Naive B cell (primary cell): ENCODE results near the gene CCR6. TPM values are rescaled to one million over a fixed set of nuclear protein-coding genes. Genes with fewer than 3 reads are reported as not detected.
A peak's percentile ranks its signal among the peaks of the same experiment; 100 is the strongest.

Source experiments
- ATAC-seq, 2 donors: fragments of 150-1000 bp; cut with Tn5 transposase; 2 replicates each; pipeline ENCODE4 v1.10.0; 2021; ENCODE audit warnings: low read depth in 2 of 2, mild to moderate bottlenecking in 2 of 2, moderate library complexity in 2 of 2
- DNase-seq: peaks from one replicate; pipeline ENCODE4 v3.0.0; 2022
- H3K27ac Mint-ChIP-seq, 6 donors: one replicate each; pipeline ENCODE4 v1.8.0; 2020 to 2022; ENCODE audit warnings: mild to moderate bottlenecking in 6 of 6, mixed read lengths in 6 of 6, moderate library complexity in 5 of 6, inconsistent platforms in 2 of 6
- H3K27me3 Mint-ChIP-seq, 3 donors: one replicate each; pipeline ENCODE4 v1.8.0; 2021 to 2022; ENCODE audit warnings: mixed read lengths in 3 of 3, mild to moderate bottlenecking in 1 of 3
- H3K36me3 Mint-ChIP-seq, 2 donors: one replicate each; pipeline ENCODE4 v1.8.0; 2020 to 2022; ENCODE audit warnings: mixed read lengths in 2 of 2, inconsistent platforms in 1 of 2, mild to moderate bottlenecking in 1 of 2
- H3K4me1 Mint-ChIP-seq, 3 donors: one replicate each; pipeline ENCODE4 v1.8.0; 2020 to 2022; ENCODE audit warnings: mixed read lengths in 3 of 3, inconsistent platforms in 1 of 3, mild to moderate bottlenecking in 1 of 3, moderate library complexity in 1 of 3
- H3K4me3 Mint-ChIP-seq, 8 donors: one replicate each; pipeline ENCODE4 v1.8.0; 2020 to 2022; ENCODE audit warnings: mild to moderate bottlenecking in 8 of 8, mixed read lengths in 8 of 8, moderate library complexity in 8 of 8, inconsistent platforms in 2 of 8
- H3K9me3 Mint-ChIP-seq, 7 donors: one replicate each; pipeline ENCODE4 v1.8.0; 2020 to 2022; ENCODE audit warnings: mixed read lengths in 7 of 7, mild to moderate bottlenecking in 5 of 7, inconsistent platforms in 2 of 7, moderate library complexity in 1 of 7
- polyA plus RNA-seq, 6 donors: library from polyadenylated mRNA; unstranded; fragments of 300-500 nt; fragmentation: Illumina TruSeq; gene quantifications; one replicate each; pipeline ENCODE4 v1.2.3, GENCODE V29; 2021; ENCODE audit warnings: low read depth in 6 of 6

The CCR6 gene
- polyA plus RNA-seq, 6 donors from 2014 or later: 97.4 to 205 (median 126) TPM

- peaks cover 0 to 4% (median 0%) of the 10 kb centered on the region in 7 donors for H3K9me3 Mint-ChIP-seq
- peaks cover 5 to 17% of the 10 kb centered on the region in 2 donors for H3K36me3 Mint-ChIP-seq
- no peaks in the 10 kb centered on the region for H3K27me3 Mint-ChIP-seq
- H3K4me1 Mint-ChIP-seq: peaks cover 82 to 96% (median 89%) of the 10 kb centered on the region in 3 donors
- H3K4me3 Mint-ChIP-seq: peak overlapping the region in 7 of 8 donors; percentile 23 to 96 (median 53)
- ATAC-seq (no peak), DNase-seq (no peak)
- H3K27ac Mint-ChIP-seq: peak overlapping the region; percentile 53 to 100 (median 100)
Observed at GRCh38 chr6:167116109-167116837, 6.6 kb upstream of the CCR6 start.

- H3K36me3 Mint-ChIP-seq: peaks cover 5 to 17% of the 10 kb centered on the region in 2 donors
- DNase-seq (no peak), ATAC-seq (no peak)
- H3K9me3 Mint-ChIP-seq: peaks cover 0 to 4% (median 0%) of the 10 kb centered on the region in 7 donors
- no peaks in the 10 kb centered on the region for H3K27me3 Mint-ChIP-seq
- peak overlapping the region in 4 of 8 donors; percentile 44 to 96 (median 70) for H3K4me3 Mint-ChIP-seq
- peaks cover 83 to 96% (median 89%) of the 10 kb centered on the region in 3 donors for H3K4me1 Mint-ChIP-seq
- peak overlapping the region in 4 of 6 donors; percentile 95 to 100 (median 100) for H3K27ac Mint-ChIP-seq
Observed at GRCh38 chr6:167116838-167117228, 6.1 kb upstream of the CCR6 start.

GRCh38 chr6:167118006-167118405 lies 4.9 kb upstream of the CCR6 start:
- H3K4me1 Mint-ChIP-seq: peaks cover 81 to 95% (median 88%) of the 10 kb centered on the region in 3 donors
- H3K9me3 Mint-ChIP-seq: peaks cover 0 to 4% (median 0%) of the 10 kb centered on the region in 7 donors
- H3K36me3 Mint-ChIP-seq: peaks cover 9 to 19% of the 10 kb centered on the region in 2 donors
- no peak for DNase-seq
- no peaks in the 10 kb centered on the region for H3K27me3 Mint-ChIP-seq
- no peak for ATAC-seq
- peak overlapping the region; percentile 98 to 100 (median 100) for H3K27ac Mint-ChIP-seq
- peak overlapping the region; percentile 42 to 99 (median 92) for H3K4me3 Mint-ChIP-seq

- Mint-ChIP-seq H3K36me3 (peaks cover 15 to 26% of the 10 kb centered on the region in 2 donors), H3K4me1 (peaks cover 79 to 88% (median 80%) of the 10 kb centered on the region in 3 donors), H3K4me3 (peak overlapping the region; percentile 42 to 99 (median 92)), H3K27me3 (no peaks in the 10 kb centered on the region), H3K9me3 (peaks cover 0 to 4% (median 0%) of the 10 kb centered on the region in 7 donors), H3K27ac (peak overlapping the region; percentile 98 to 100 (median 100))
- ATAC-seq (no peak), DNase-seq (peak; percentile 67)
Observed at GRCh38 chr6:167118839-167119238, 4.1 kb upstream of the CCR6 start.

GRCh38 chr6:167119670-167120582 lies 3.0 kb upstream of the CCR6 start:
- peaks cover 15 to 26% of the 10 kb centered on the region in 2 donors for H3K36me3 Mint-ChIP-seq
- ATAC-seq (peak; percentile 5 to 10), DNase-seq (peak; percentile 64)
- H3K9me3 Mint-ChIP-seq: peaks cover 0 to 4% (median 0%) of the 10 kb centered on the region in 7 donors
- peaks cover 69 to 78% (median 75%) of the 10 kb centered on the region in 3 donors for H3K4me1 Mint-ChIP-seq
- H3K27me3 Mint-ChIP-seq: no peaks in the 10 kb centered on the region
- peak overlapping the region; percentile 87 to 99 (median 99) for H3K4me3 Mint-ChIP-seq
- H3K27ac Mint-ChIP-seq: peak overlapping the region; percentile 98 to 100 (median 100)

GRCh38 chr6:167120583-167120903 lies 2.4 kb upstream of the CCR6 start:
- no peaks in the 10 kb centered on the region for H3K27me3 Mint-ChIP-seq
- ATAC-seq (peak; percentile 48 to 53), DNase-seq (peak; percentile 69)
- H3K4me1 Mint-ChIP-seq: peaks cover 66 to 73% (median 71%) of the 10 kb centered on the region in 3 donors
- peaks cover 0 to 4% (median 0%) of the 10 kb centered on the region in 7 donors for H3K9me3 Mint-ChIP-seq
- peak overlapping the region; percentile 87 to 99 (median 99) for H3K4me3 Mint-ChIP-seq
- H3K36me3 Mint-ChIP-seq: peaks cover 21 to 32% of the 10 kb centered on the region in 2 donors
- peak overlapping the region; percentile 98 to 100 (median 100) for H3K27ac Mint-ChIP-seq

- Mint-ChIP-seq H3K4me3 (peak overlapping the region; percentile 87 to 99 (median 99)), H3K27me3 (no peaks in the 10 kb centered on the region), H3K27ac (peak overlapping the region; percentile 98 to 100 (median 100)), H3K9me3 (peaks cover 0 to 4% (median 0%) of the 10 kb centered on the region in 7 donors), H3K36me3 (peaks cover 21 to 32% of the 10 kb centered on the region in 2 donors), H3K4me1 (peaks cover 59 to 70% (median 68%) of the 10 kb centered on the region in 3 donors)
- peak; percentile 62 for DNase-seq
- ATAC-seq: peak; percentile 7
Observed at GRCh38 chr6:167121335-167121841, 1.5 kb upstream of the CCR6 start.

- Mint-ChIP-seq H3K4me1 (peaks cover 64 to 72% (median 69%) of the 10 kb centered on the region in 3 donors), H3K9me3 (peaks cover 0 to 6% (median 4%) of the 10 kb centered on the region in 7 donors), H3K36me3 (peaks cover 26 to 39% of the 10 kb centered on the region in 2 donors), H3K4me3 (peak overlapping the region; percentile 87 to 99 (median 99)), H3K27me3 (no peaks in the 10 kb centered on the region), H3K27ac (peak overlapping the region; percentile 98 to 100 (median 100))
- peak; percentile 80 for DNase-seq
- ATAC-seq: peak; percentile 46 to 52
Observed at GRCh38 chr6:167122041-167122826, 662 bp upstream of the CCR6 start.

GRCh38 chr6:167124753-167125152 lies 1.9 kb downstream of the CCR6 start:
- ATAC-seq (no peak), DNase-seq (no peak)
- Mint-ChIP-seq H3K4me1 (peaks cover 65 to 70% (median 69%) of the 10 kb centered on the region in 3 donors), H3K9me3 (peaks cover 0 to 6% (median 2%) of the 10 kb centered on the region in 7 donors), H3K27ac (peak overlapping the region; percentile 96 to 100 (median 100)), H3K4me3 (peak overlapping the region; percentile 87 to 99 (median 99)), H3K36me3 (peaks cover 31 to 43% of the 10 kb centered on the region in 2 donors), H3K27me3 (no peaks in the 10 kb centered on the region)

- DNase-seq (peak; percentile 61), ATAC-seq (peak; percentile 14 to 31)
- Mint-ChIP-seq H3K4me1 (peaks cover 65 to 75% (median 70%) of the 10 kb centered on the region in 3 donors), H3K36me3 (peaks cover 37 to 49% of the 10 kb centered on the region in 2 donors), H3K27me3 (no peaks in the 10 kb centered on the region), H3K9me3 (peaks cover 0 to 6% (median 2%) of the 10 kb centered on the region in 7 donors), H3K27ac (peak overlapping the region; percentile 96 to 100 (median 100)), H3K4me3 (peak overlapping the region; percentile 87 to 99 (median 99))
Observed at GRCh38 chr6:167125410-167125809, 2.5 kb downstream of the CCR6 start.

- Mint-ChIP-seq H3K27me3 (no peaks in the 10 kb centered on the region), H3K9me3 (peaks cover 0 to 6% (median 2%) of the 10 kb centered on the region in 7 donors), H3K4me3 (peak overlapping the region; percentile 87 to 99 (median 99)), H3K27ac (peak overlapping the region in 3 of 6 donors; percentile 90 to 100 (median 96)), H3K36me3 (peaks cover 37 to 46% of the 10 kb centered on the region in 2 donors), H3K4me1 (peaks cover 63 to 74% (median 70%) of the 10 kb centered on the region in 3 donors)
- ATAC-seq (no peak), DNase-seq (no peak)
Observed at GRCh38 chr6:167125855-167126349, 3.0 kb downstream of the CCR6 start.
